Measurements from ENCODE around the gene HSD3B1. TPM values are rescaled to one million over a fixed set of nuclear protein-coding genes. Genes with fewer than 3 reads are reported as not detected.
"Not testable (repeated sequence)": the region's sequence is repeated elsewhere in the genome, so short reads cannot be mapped to it uniquely, and the experiment has no call there.

HSD3B1 gene
- total RNA-seq, 1 donor from 2014 or later, result not detected

- H3K36me3 Mint-ChIP-seq (ENCODE audit: insufficient read depth), result no peaks in the 10 kb centered on the region
- H3K27me3 Mint-ChIP-seq, result peaks cover 19% of the 10 kb centered on the region
- no peaks in the 10 kb centered on the region for H3K9me3 Mint-ChIP-seq (ENCODE audit: low read depth)
- H3K4me3 Mint-ChIP-seq (ENCODE audit: low read depth), result no peak overlapping the region
- TF ChIP-seq, protein P1, sequence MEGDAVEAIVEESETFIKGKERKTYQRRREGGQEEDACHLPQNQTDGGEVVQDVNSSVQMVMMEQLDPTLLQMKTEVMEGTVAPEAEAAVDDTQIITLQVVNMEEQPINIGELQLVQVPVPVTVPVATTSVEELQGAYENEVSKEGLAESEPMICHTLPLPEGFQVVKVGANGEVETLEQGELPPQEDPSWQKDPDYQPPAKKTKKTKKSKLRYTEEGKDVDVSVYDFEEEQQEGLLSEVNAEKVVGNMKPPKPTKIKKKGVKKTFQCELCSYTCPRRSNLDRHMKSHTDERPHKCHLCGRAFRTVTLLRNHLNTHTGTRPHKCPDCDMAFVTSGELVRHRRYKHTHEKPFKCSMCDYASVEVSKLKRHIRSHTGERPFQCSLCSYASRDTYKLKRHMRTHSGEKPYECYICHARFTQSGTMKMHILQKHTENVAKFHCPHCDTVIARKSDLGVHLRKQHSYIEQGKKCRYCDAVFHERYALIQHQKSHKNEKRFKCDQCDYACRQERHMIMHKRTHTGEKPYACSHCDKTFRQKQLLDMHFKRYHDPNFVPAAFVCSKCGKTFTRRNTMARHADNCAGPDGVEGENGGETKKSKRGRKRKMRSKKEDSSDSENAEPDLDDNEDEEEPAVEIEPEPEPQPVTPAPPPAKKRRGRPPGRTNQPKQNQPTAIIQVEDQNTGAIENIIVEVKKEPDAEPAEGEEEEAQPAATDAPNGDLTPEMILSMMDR (IDR thresholded peaks at IDR 0.05; ENCODE audit: unreplicated experiment), result no peak
- H3K27ac Mint-ChIP-seq, result no peak overlapping the region
- no peak for DNase-seq (ENCODE audit: low spot score, unreplicated experiment)
- no peaks in the 10 kb centered on the region for H3K4me1 Mint-ChIP-seq (ENCODE audit: low read depth)
Observed at GRCh38 chr1:119515221-119515620, 8.2 kb downstream of the HSD3B1 start.

DNA sequence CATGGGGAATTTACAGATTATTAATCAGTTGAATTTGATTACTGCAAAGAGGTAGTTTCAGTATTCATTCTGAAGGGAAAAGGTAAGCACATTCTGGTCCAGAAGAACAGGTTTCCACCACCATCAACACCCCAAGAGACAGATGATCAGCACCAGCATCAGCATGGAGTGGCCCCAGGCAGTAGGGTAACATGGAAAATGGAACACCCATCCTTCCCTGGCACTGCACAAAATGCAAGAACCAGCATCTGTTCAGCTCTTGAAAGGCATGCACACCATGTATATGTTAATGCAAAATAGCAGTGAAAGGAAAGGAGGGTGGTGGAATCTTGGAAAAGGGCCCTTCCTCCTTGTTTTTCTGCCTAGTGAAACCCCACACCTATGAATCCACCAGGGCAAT is 9.2 kb downstream of the HSD3B1 start:
- H3K4me1 Mint-ChIP-seq (ENCODE audit: low read depth), result no peaks in the 10 kb centered on the region

DNA sequence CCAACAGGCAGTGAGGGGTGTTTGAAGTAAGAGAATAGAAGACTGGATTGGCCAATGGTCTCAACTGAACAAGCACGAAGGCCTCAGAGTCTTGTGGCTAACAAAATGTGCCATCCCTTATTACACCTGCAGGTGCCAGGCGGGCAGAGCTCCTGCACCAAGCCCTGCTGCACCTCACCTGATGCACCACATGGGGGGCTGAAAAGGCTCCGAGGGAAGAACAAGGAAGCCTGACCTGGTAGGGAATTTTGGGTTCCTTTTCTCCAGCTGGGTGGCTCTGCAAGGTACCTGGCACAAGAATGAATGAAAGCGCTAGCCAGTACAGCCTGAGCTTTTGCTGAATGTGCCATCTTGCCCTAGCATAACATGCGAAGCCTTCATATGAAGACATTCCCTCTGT is 9.7 kb downstream of the HSD3B1 start:
- H3K27ac Mint-ChIP-seq, result no peak overlapping the region
- peaks cover 15% of the 10 kb centered on the region for H3K27me3 Mint-ChIP-seq
- H3K4me3 Mint-ChIP-seq (ENCODE audit: low read depth), result no peak overlapping the region
- H3K36me3 Mint-ChIP-seq (ENCODE audit: insufficient read depth), result no peaks in the 10 kb centered on the region
- no peaks in the 10 kb centered on the region for H3K9me3 Mint-ChIP-seq (ENCODE audit: low read depth)
- H3K4me1 Mint-ChIP-seq (ENCODE audit: low read depth), result no peaks in the 10 kb centered on the region
- no peak for DNase-seq (ENCODE audit: low spot score, unreplicated experiment)
- TF ChIP-seq, protein P1 (IDR thresholded peaks at IDR 0.05; ENCODE audit: unreplicated experiment), result peak; percentile 21

More for the DNA sequence above, 9.2 kb downstream of the HSD3B1 start:
- Mint-ChIP-seq H3K27me3 (peaks cover 17% of the 10 kb centered on the region), H3K27ac (no peak overlapping the region), H3K9me3 (ENCODE audit: low read depth) (no peaks in the 10 kb centered on the region), H3K4me3 (ENCODE audit: low read depth) (no peak overlapping the region), H3K36me3 (ENCODE audit: insufficient read depth) (no peaks in the 10 kb centered on the region)
- no peak for DNase-seq (ENCODE audit: low spot score, unreplicated experiment)
- TF ChIP-seq, protein P1 (IDR thresholded peaks at IDR 0.05; ENCODE audit: unreplicated experiment), result no peak

DNA sequence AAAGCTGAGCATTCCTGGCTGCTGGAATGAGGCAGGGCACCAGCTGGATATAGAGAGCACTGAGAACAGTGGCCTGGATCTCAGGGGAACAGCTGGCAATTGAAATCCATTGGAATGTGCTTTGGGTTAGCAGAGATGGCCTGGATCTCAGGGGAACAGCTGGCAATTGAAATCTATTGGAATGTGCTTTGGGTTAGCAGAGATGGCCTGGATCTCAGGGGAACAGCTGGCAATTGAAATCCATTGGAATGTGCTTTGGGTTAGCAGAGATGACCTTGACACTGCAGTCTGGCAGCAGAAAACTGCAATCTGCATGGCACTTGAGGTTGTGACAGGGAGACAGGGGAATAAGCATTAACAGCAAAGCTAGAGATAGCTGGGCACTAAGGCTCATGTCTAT is 10.7 kb downstream of the HSD3B1 start:
- H3K4me1 Mint-ChIP-seq (ENCODE audit: low read depth); DNase-seq (ENCODE audit: low spot score, unreplicated experiment); H3K36me3 Mint-ChIP-seq (ENCODE audit: insufficient read depth); H3K27ac Mint-ChIP-seq; H3K9me3 Mint-ChIP-seq (ENCODE audit: low read depth); H3K27me3 Mint-ChIP-seq; H3K4me3 Mint-ChIP-seq (ENCODE audit: low read depth): not testable (repeated sequence)

- no peak for DNase-seq (ENCODE audit: low spot score, unreplicated experiment)
- TF ChIP-seq, protein P1 (IDR thresholded peaks at IDR 0.05; ENCODE audit: unreplicated experiment), result no peak
- peaks cover 7% of the 10 kb centered on the region for H3K27me3 Mint-ChIP-seq
- H3K27ac Mint-ChIP-seq, result no peak overlapping the region
- H3K4me3 Mint-ChIP-seq (ENCODE audit: low read depth), result no peak overlapping the region
- no peaks in the 10 kb centered on the region for H3K9me3 Mint-ChIP-seq (ENCODE audit: low read depth)
- no peaks in the 10 kb centered on the region for H3K36me3 Mint-ChIP-seq (ENCODE audit: insufficient read depth)
- H3K4me1 Mint-ChIP-seq (ENCODE audit: low read depth), result no peaks in the 10 kb centered on the region
Observed at GRCh38 chr1:119531606-119532323, 24.8 kb downstream of the HSD3B1 start.

- H3K4me1 Mint-ChIP-seq (ENCODE audit: low read depth), result no peaks in the 10 kb centered on the region
- no peaks in the 10 kb centered on the region for H3K9me3 Mint-ChIP-seq (ENCODE audit: low read depth)
- peaks cover 4% of the 10 kb centered on the region for H3K27me3 Mint-ChIP-seq
- no peaks in the 10 kb centered on the region for H3K36me3 Mint-ChIP-seq (ENCODE audit: insufficient read depth)
- TF ChIP-seq, protein P1 (IDR thresholded peaks at IDR 0.05; ENCODE audit: unreplicated experiment), result no peak
- H3K27ac Mint-ChIP-seq, result no peak overlapping the region
- DNase-seq (ENCODE audit: low spot score, unreplicated experiment), result no peak
- H3K4me3 Mint-ChIP-seq (ENCODE audit: low read depth), result no peak overlapping the region
Observed at GRCh38 chr1:119532324-119532910, 25.4 kb downstream of the HSD3B1 start.

Data from progenitor cell of endocrine pancreas (in vitro differentiated cells).